Measurements from ENCODE around the gene CCHCR1. TPM values are rescaled to one million over a fixed set of nuclear protein-coding genes. Genes with fewer than 3 reads are reported as not detected.

CCHCR1 gene
- total RNA-seq, 1 donor from 2014 or later, result 12.3 TPM

Other genes starting within 250 kb of the CCHCR1 start
- gene GTF2H4, start 249.6 kb downstream of the CCHCR1 start, total RNA-seq, result 22.2 TPM
- gene VARS2, start 243.6 kb downstream of the CCHCR1 start, total RNA-seq, result 18.3 TPM
- not detected for gene SFTA2, start 225.6 kb downstream of the CCHCR1 start, total RNA-seq
- gene MUCL3, start 216.8 kb downstream of the CCHCR1 start, total RNA-seq, result not detected
- gene MUC21, start 174.1 kb downstream of the CCHCR1 start, total RNA-seq, result not detected
- gene MUC22, start 147.3 kb downstream of the CCHCR1 start, total RNA-seq, result 0.14 TPM
- gene C6orf15, start 45.2 kb downstream of the CCHCR1 start, total RNA-seq, result not detected
- 1.9 TPM for gene PSORS1C1, start 43.0 kb downstream of the CCHCR1 start, total RNA-seq
- not detected for gene CDSN, start 37.4 kb downstream of the CCHCR1 start, total RNA-seq
- gene PSORS1C2, start 18.7 kb downstream of the CCHCR1 start, total RNA-seq, result not detected
- 5.2 TPM for gene TCF19, start 787 bp upstream of the CCHCR1 start, total RNA-seq
- 0.51 TPM for gene POU5F1, start 12.9 kb upstream of the CCHCR1 start, total RNA-seq
- gene HLA-C, start 114.3 kb upstream of the CCHCR1 start, total RNA-seq, result 185 TPM
- gene HLA-B, start 199.4 kb upstream of the CCHCR1 start, total RNA-seq, result 465 TPM
- 8.3 TPM for gene MICA, start 245.8 kb upstream of the CCHCR1 start, total RNA-seq

Data from Right ventricle myocardium inferior (tissue), 1 donor.